SK-N-SH (cell line): Measurements from ENCODE around the gene FNTB. TPM values are rescaled to one million over a fixed set of nuclear protein-coding genes. Genes with fewer than 3 reads are reported as not detected.

ENCODE experiments used
- CTCF ChIA-PET: fragments of 300-600, 350-600 bp; formaldehyde crosslinking; extraction: SDS; loops from one replicate; lab custom pipeline; 2021; lab: Yijun Ruan, JAX
- POLR2A ChIA-PET: fragments of 350-600 bp; sonication (Branson Sonifier 250); formaldehyde crosslinking; extraction: SDS; loops from one replicate; lab custom pipeline; 2020; ENCODE audit warnings: antibody characterized with exemption, inconsistent platforms; lab: Yijun Ruan, JAX
- DNase-seq: peaks from one replicate; pipeline ENCODE4 v3.0.0; 2012
- H2AFZ ChIP-seq: fragments of 200-600 bp; sonication (generic); 2 replicates; pipeline ENCODE4 v1.8.1; 2016; ENCODE audit warnings: antibody characterized with exemption, mild to moderate bottlenecking, low read depth
- H3F3A ChIP-seq: fragments of 200-600 bp; sonication (generic); replicated peaks from 2 replicates; pipeline ENCODE3; 2016; ENCODE audit warnings: antibody characterized with exemption, mild to moderate bottlenecking; ENCODE audit not compliant: insufficient read depth
- H3K27ac ChIP-seq, 2 experiments: fragments of 200-500 bp in 1 of 2; fragments of 200-600 bp in 1 of 2; sonication (Bioruptor generic) in 1 of 2; sonication (generic), shearing (Covaris generic) in 1 of 2; 2 replicates each; pipeline versions ENCODE4 v1.5.1 to v1.6.1; 2014 to 2016; ENCODE audit warnings: low read depth in 2 of 2, inconsistent platforms in 1 of 2, low read length in 1 of 2, mild to moderate bottlenecking in 1 of 2, mixed read lengths in 1 of 2
- H3K27me3 ChIP-seq: fragments of 200-600 bp; sonication (generic), shearing (Covaris generic); 2 replicates; pipeline ENCODE4 v1.6.1; 2016; ENCODE audit warnings: mixed run types; ENCODE audit not compliant: insufficient read depth
- H3K36me3 ChIP-seq, 2 experiments: fragments of 200-500 bp in 1 of 2; fragments of 200-600 bp in 1 of 2; sonication (Bioruptor generic) in 1 of 2; sonication (generic) in 1 of 2; replicated peaks in 1 of 2; 2 replicates each; pipeline versions ENCODE3 to v1.5.1; 2014 to 2016; ENCODE audit warnings: low read length in 1 of 2, mild to moderate bottlenecking in 1 of 2; ENCODE audit not compliant: insufficient read depth in 2 of 2, control insufficient read depth in 1 of 2
- H3K4me1 ChIP-seq, 2 experiments: fragments of 200-500 bp in 1 of 2; fragments of 200-600 bp in 1 of 2; sonication (Bioruptor generic) in 1 of 2; sonication (generic), shearing (Covaris generic) in 1 of 2; 2 replicates each; pipeline versions ENCODE4 v1.5.1 to v1.6.1; 2014 to 2016; ENCODE audit warnings: low read depth in 1 of 2, low read length in 1 of 2, mixed run types in 1 of 2; ENCODE audit not compliant: insufficient read depth in 2 of 2, control insufficient read depth in 1 of 2
- H3K4me2 ChIP-seq: fragments of 200-600 bp; sonication (generic), shearing (Covaris generic); 2 replicates; pipeline ENCODE4 v1.6.1; 2017; ENCODE audit warnings: mixed run types
- H3K4me3 ChIP-seq, 2 experiments: fragments of 200-500 bp in 1 of 2; fragments of 200-600 bp in 1 of 2; sonication (Bioruptor generic) in 1 of 2; sonication (generic), shearing (Covaris generic) in 1 of 2; 2 replicates each; pipeline versions ENCODE4 v1.5.1 to v1.8.1; 2014 to 2016; ENCODE audit warnings: low read depth in 2 of 2, inconsistent platforms in 1 of 2, low read length in 1 of 2, mild to moderate bottlenecking in 1 of 2, mixed read lengths in 1 of 2, moderate library complexity in 1 of 2
- H3K79me2 ChIP-seq: fragments of 200-600 bp; sonication (generic); 2 replicates; pipeline ENCODE4 v1.8.1; 2017; ENCODE audit warnings: mild to moderate bottlenecking; ENCODE audit not compliant: insufficient read depth
- H3K9ac ChIP-seq: fragments of 200-600 bp; sonication (generic); 2 replicates; pipeline ENCODE4 v1.6.1; 2017; ENCODE audit warnings: mixed run types
- H3K9me2 ChIP-seq: fragments of 200-600 bp; sonication (generic); 2 replicates; pipeline ENCODE4 v1.6.1; 2017; ENCODE audit warnings: mixed run types
- H3K9me3 ChIP-seq: fragments of 200-600 bp; sonication (generic); 2 replicates; pipeline ENCODE4 v1.6.1; 2017; ENCODE audit warnings: mixed run types, mild to moderate bottlenecking, moderate library complexity
- H4K20me1 ChIP-seq: fragments of 200-600 bp; sonication (generic); 2 replicates; pipeline ENCODE4 v1.6.1; 2017; ENCODE audit warnings: mild to moderate bottlenecking, mixed run types; ENCODE audit not compliant: insufficient read depth
- CHD2 ChIP-seq: fragments of 150-350 bp; IDR thresholded peaks from 2 replicates; pipeline ENCODE4 v1.6.1; 2018; ENCODE audit warnings: low read length; ENCODE audit not compliant: partially characterized antibody
- CTCF ChIP-seq: fragments of 200-600 bp; sonication (generic); IDR thresholded peaks from 2 replicates; pipeline ENCODE4 v1.6.1; 2017; ENCODE audit warnings: antibody characterized with exemption, mild to moderate bottlenecking, moderate library complexity
- ELF1 ChIP-seq: IDR thresholded peaks from 2 replicates; pipeline ENCODE4 v1.4.0; 2012
- FOSL2 ChIP-seq: IDR thresholded peaks from 2 replicates; pipeline ENCODE4 v1.4.0; 2012; ENCODE audit warnings: low read depth, mild to moderate bottlenecking, moderate library complexity, borderline replicate concordance
- GABPA ChIP-seq: IDR thresholded peaks from 2 replicates; pipeline ENCODE4 v1.4.0; 2012; ENCODE audit warnings: low read depth, mild to moderate bottlenecking
- GATA2 ChIP-seq: sonication (generic); formaldehyde crosslinking; IDR thresholded peaks from 2 replicates; pipeline ENCODE4 v1.5.0; 2020; ENCODE audit warnings: mild to moderate bottlenecking, missing genetic modification reagents
- IRF3 ChIP-seq: fragments of 150-350 bp; IDR thresholded peaks from 2 replicates; pipeline ENCODE4 v1.6.1; 2016; ENCODE audit warnings: mild to moderate bottlenecking, low read depth, low read length
- JUND ChIP-seq: IDR thresholded peaks from 2 replicates; pipeline ENCODE4 v1.4.0; 2012
- MAX ChIP-seq: IDR thresholded peaks from 2 replicates; pipeline ENCODE4 v1.4.0; 2012; ENCODE audit warnings: low read depth
- MEF2A ChIP-seq: IDR thresholded peaks from 2 replicates; pipeline ENCODE4 v1.4.0; 2012; ENCODE audit warnings: low read depth, borderline replicate concordance
- NFIC ChIP-seq: IDR thresholded peaks from 2 replicates; pipeline ENCODE4 v1.4.0; 2012; ENCODE audit warnings: borderline replicate concordance
- PBX3 ChIP-seq: IDR thresholded peaks from 2 replicates; pipeline ENCODE4; 2012
- POLR2AphosphoS5 ChIP-seq: IDR thresholded peaks from 2 replicates; pipeline ENCODE4 v1.6.1; 2012; ENCODE audit warnings: low read depth, low read length
- RAD21 ChIP-seq: IDR thresholded peaks from 2 replicates; pipeline ENCODE4 v1.6.1; 2012; ENCODE audit warnings: mild to moderate bottlenecking, low read length
- RCOR1 ChIP-seq: fragments of 150-350 bp; IDR thresholded peaks from 2 replicates; pipeline ENCODE4 v1.6.1; 2017; ENCODE audit warnings: antibody characterized with exemption, low read length
- SIN3A ChIP-seq: IDR thresholded peaks from 2 replicates; pipeline ENCODE4 v1.6.1; 2012; ENCODE audit warnings: low read depth, mild to moderate bottlenecking, low read length, moderate library complexity, borderline replicate concordance
- SMC3 ChIP-seq: IDR thresholded peaks from 2 replicates; pipeline ENCODE4 v1.6.1; 2012; ENCODE audit warnings: low read depth, low read length, improper control_type of control experiment
- TAF1 ChIP-seq: IDR thresholded peaks from 2 replicates; pipeline ENCODE4 v1.6.1; 2012; ENCODE audit warnings: low read depth, mild to moderate bottlenecking, low read length, moderate library complexity, borderline replicate concordance
- TCF12 ChIP-seq: IDR thresholded peaks from 2 replicates; pipeline ENCODE4 v1.4.0; 2012
- TEAD4 ChIP-seq: IDR thresholded peaks from 2 replicates; pipeline ENCODE4 v1.4.0; 2012; ENCODE audit warnings: mild to moderate bottlenecking, borderline replicate concordance; ENCODE audit not compliant: insufficient read depth
- USF2 ChIP-seq: fragments of 150-350 bp; IDR thresholded peaks from 2 replicates; pipeline ENCODE4 v1.6.1; 2017; ENCODE audit warnings: antibody characterized with exemption, low read length, low read depth, borderline replicate concordance
- YY1 ChIP-seq: IDR thresholded peaks from 2 replicates; pipeline ENCODE4 v1.4.0; 2012; ENCODE audit warnings: low read depth, mild to moderate bottlenecking
- WGBS: methylation state at CpG from one replicate; pipeline ENCODE4 v1.1.6; 2017; ENCODE audit warnings: low lambda C conversion rate; 5-methylcytosine and 5-hydroxymethylcytosine counted together
- polyA plus RNA-seq, 3 experiments: library from polyadenylated mRNA; depleted of rRNA; stranded (reverse); fragments of >200 nt; gene quantifications; 2 replicates each; pipeline ENCODE4 v1.2.3, GENCODE V29; 2012

Gene FNTB
- polyA plus RNA-seq, 1 of the 3 experiments (the other 2 are of a cell fraction) = 18.4 TPM

- no peaks in the 10 kb centered on the region for H3F3A ChIP-seq
- no peak overlapping the region for H2AFZ ChIP-seq
- DNase-seq = no peak
- no peak overlapping the region for H3K4me3 ChIP-seq
- TF ChIP-seq NFIC (no peak), RCOR1 (no peak), PBX3 (no peak), TCF12 (no peak), FOSL2 (no peak), RAD21 (no peak), MAX (no peak), IRF3 (no peak), YY1 (no peak), MEF2A (no peak), GABPA (no peak), SIN3A (no peak), TEAD4 (no peak)
- H3K9ac ChIP-seq = no peak overlapping the region
- CTCF ChIA-PET = interaction anchor here (1.3 kb wide), 1 partner anchor 52 kb away, joined by 3 read pairs; no protein-coding TSS in a partner anchor
- H3K27me3 ChIP-seq = no peaks in the 10 kb centered on the region
- POLR2A ChIA-PET = no interaction called here
- WGBS = 100% methylated on average over 1 of the region's 1 CpG
- no peaks in the 10 kb centered on the region for H3K9me3 ChIP-seq
- H3K4me2 ChIP-seq = no peak overlapping the region
- H4K20me1 ChIP-seq = no peaks in the 10 kb centered on the region
- no peaks in the 10 kb centered on the region for H3K79me2 ChIP-seq
- H3K36me3 ChIP-seq = peaks cover 0 to 3% of the 10 kb centered on the region in 2 experiments
- H3K9me2 ChIP-seq = no peaks in the 10 kb centered on the region
- H3K27ac ChIP-seq = no peak overlapping the region
- peaks cover 3 to 22% of the 10 kb centered on the region in 2 experiments; a peak in 2 of 4 replicates for H3K4me1 ChIP-seq
These were observed 23.1 kb upstream of the FNTB start for GRCh38 chr14:64963611-64964010.

- WGBS = 92% methylated on average over 15 of the region's 15 CpGs
- Histone ChIP-seq H3K9ac (no peak overlapping the region), H3K79me2 (no peaks in the 10 kb centered on the region), H3K4me2 (no peak overlapping the region), H3K4me1 (peaks cover 6 to 15% of the 10 kb centered on the region in 2 experiments; a peak in 2 of 4 replicates), H3K27ac (no peak overlapping the region), H4K20me1 (no peaks in the 10 kb centered on the region), H3K4me3 (no peak overlapping the region), H3K9me3 (no peaks in the 10 kb centered on the region), H3K9me2 (no peaks in the 10 kb centered on the region), H3K36me3 (peaks cover 0 to 3% of the 10 kb centered on the region in 2 experiments), H3F3A (no peaks in the 10 kb centered on the region), H2AFZ (no peak overlapping the region), H3K27me3 (no peaks in the 10 kb centered on the region)
- ChIA-PET CTCF (interaction anchor here (0.9 to 1.8 kb wide), 2 partner anchors 19 to 22 kb away, joined by 3 to 5 read pairs; no protein-coding TSS in a partner anchor), POLR2A (no interaction called here)
- DNase-seq = no peak
- TF ChIP-seq USF2 (no peak), NFIC (no peak), SMC3 (no peak), POLR2AphosphoS5 (no peak), FOSL2 (no peak), MEF2A (no peak), RAD21 (no peak), GATA2 (no peak), CHD2 (no peak), TAF1 (no peak), JUND (no peak), TCF12 (no peak), IRF3 (no peak), CTCF (no peak), ELF1 (no peak)
These were observed 21.2 kb upstream of the FNTB start for GRCh38 chr14:64965356-64966000.
